Gastrocnemius medialis (tissue), 4 donors: Measurements from ENCODE around the gene SRCAP.

Experiments used
- POLR2A ChIP-seq, 2 donors: fragments of 450-650 bp; IDR thresholded peaks; one replicate each; pipeline ENCODE4 v1.6.1; 2017; ENCODE audit warnings: antibody characterized with exemption in 2 of 2, mild to moderate bottlenecking in 2 of 2, moderate library complexity in 2 of 2
- TF ChIP-seq, protein P1 (sequence below), 5 experiments: fragments of 450-650 bp in 3 of 5; fragments of 200-600 bp in 2 of 5; sonication (generic) in 2 of 5; IDR thresholded peaks in 4 of 5; conservative IDR thresholded peaks in 1 of 5; 1 replicate in 4 of 5; 2 replicates in 1 of 5; pipeline ENCODE4 v1.5.1; 2016 to 2019; ENCODE audit warnings: antibody characterized with exemption in 5 of 5, mild to moderate bottlenecking in 3 of 5, moderate library complexity in 3 of 5

DNA sequence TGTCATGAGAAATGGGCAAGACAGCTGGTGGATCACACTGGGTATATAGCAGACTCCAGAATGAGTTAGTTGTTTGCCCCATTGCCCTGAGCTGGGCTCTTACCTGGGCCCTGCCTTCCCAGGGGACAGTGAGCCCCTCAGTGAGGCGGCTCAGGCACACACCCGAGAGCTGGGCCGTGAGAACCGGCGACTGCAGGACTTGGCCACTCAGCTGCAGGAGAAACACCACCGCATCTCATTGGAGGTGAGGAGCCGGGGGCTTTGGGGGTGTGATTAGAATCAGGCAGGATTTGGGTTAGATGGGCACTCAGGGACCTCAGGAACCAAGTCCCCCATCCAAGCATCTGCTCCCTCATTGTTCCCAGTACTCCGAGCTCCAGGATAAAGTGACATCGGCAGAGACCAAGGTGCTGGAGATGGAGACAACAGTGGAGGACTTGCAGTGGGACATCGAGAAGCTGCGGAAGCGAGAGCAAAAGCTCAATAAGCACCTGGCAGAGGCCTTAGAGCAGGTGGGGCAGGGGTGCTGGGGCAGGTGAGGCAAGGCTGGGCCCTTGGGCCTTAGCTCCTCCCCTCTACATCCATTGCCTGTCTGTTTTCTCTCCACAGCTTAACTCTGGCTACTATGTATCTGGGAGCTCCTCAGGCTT lies 66.0 kb downstream of the SRCAP start:
- TF ChIP-seq, protein P1, sequence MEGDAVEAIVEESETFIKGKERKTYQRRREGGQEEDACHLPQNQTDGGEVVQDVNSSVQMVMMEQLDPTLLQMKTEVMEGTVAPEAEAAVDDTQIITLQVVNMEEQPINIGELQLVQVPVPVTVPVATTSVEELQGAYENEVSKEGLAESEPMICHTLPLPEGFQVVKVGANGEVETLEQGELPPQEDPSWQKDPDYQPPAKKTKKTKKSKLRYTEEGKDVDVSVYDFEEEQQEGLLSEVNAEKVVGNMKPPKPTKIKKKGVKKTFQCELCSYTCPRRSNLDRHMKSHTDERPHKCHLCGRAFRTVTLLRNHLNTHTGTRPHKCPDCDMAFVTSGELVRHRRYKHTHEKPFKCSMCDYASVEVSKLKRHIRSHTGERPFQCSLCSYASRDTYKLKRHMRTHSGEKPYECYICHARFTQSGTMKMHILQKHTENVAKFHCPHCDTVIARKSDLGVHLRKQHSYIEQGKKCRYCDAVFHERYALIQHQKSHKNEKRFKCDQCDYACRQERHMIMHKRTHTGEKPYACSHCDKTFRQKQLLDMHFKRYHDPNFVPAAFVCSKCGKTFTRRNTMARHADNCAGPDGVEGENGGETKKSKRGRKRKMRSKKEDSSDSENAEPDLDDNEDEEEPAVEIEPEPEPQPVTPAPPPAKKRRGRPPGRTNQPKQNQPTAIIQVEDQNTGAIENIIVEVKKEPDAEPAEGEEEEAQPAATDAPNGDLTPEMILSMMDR (IDR thresholded peaks at IDR 0.05 in 4 of 5, conservative IDR thresholded peaks at IDR 0.05 in 1 of 5) = no peak
- TF ChIP-seq POLR2A (IDR thresholded peaks at IDR 0.05) = no peak
